Loucy (cell line): ENCODE results near the gene PPP1R13B.

Source experiments
- EZH2phosphoT487 ChIP-seq: fragments of 200-600 bp; IDR thresholded peaks from 2 replicates; pipeline ENCODE4 v1.6.1; 2018; ENCODE audit warnings: antibody characterized with exemption, mild to moderate bottlenecking, moderate library complexity, borderline replicate concordance
- TF ChIP-seq, protein P1 (sequence below): fragments of 200-600 bp; sonication (generic); conservative IDR thresholded peaks from 2 replicates; pipeline ENCODE4 v1.5.1; 2014; ENCODE audit warnings: mild to moderate bottlenecking, antibody characterized with exemption, low read length

GRCh38 chr14:103863245-103863644 lies 15.9 kb upstream of the PPP1R13B start:
- TF ChIP-seq, protein P1, sequence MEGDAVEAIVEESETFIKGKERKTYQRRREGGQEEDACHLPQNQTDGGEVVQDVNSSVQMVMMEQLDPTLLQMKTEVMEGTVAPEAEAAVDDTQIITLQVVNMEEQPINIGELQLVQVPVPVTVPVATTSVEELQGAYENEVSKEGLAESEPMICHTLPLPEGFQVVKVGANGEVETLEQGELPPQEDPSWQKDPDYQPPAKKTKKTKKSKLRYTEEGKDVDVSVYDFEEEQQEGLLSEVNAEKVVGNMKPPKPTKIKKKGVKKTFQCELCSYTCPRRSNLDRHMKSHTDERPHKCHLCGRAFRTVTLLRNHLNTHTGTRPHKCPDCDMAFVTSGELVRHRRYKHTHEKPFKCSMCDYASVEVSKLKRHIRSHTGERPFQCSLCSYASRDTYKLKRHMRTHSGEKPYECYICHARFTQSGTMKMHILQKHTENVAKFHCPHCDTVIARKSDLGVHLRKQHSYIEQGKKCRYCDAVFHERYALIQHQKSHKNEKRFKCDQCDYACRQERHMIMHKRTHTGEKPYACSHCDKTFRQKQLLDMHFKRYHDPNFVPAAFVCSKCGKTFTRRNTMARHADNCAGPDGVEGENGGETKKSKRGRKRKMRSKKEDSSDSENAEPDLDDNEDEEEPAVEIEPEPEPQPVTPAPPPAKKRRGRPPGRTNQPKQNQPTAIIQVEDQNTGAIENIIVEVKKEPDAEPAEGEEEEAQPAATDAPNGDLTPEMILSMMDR, result no peak
- no peak for TF ChIP-seq EZH2phosphoT487
